Measurements from ENCODE around the gene CLDN24. TPM values are rescaled to one million over a fixed set of nuclear protein-coding genes. Genes with fewer than 3 reads are reported as not detected.
A peak's percentile ranks its signal among the peaks of the same experiment; 100 is the strongest.

The CLDN24 gene
- polyA plus RNA-seq, 10 donors: not detected

DNA sequence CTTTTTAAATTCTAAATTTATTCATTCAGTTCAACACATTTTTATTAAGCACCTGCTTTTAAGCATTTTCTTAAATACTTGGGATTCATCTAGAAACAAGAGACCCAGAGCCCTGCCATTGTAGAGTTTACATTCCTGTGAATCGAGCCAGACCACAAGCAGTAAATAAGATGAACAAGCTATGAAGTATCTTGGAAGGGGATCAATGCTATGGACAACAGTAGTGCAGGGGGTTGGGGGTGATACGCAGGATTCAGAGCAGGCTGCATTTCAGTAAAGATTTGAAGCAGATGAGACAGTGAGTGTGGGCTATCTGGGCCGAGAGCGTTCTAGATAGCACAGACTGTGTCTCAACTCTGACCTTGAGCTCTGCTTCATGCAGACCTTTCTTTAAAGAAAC is 37.3 kb downstream of the CLDN24 start:
- peak in 2 of 3 donors; percentile 26 to 66 for DNase-seq

GRCh38 chr4:183284258-183284785 is 37.9 kb downstream of the CLDN24 start:
- peak in 1 of 3 donors; percentile 13 for DNase-seq

DNA sequence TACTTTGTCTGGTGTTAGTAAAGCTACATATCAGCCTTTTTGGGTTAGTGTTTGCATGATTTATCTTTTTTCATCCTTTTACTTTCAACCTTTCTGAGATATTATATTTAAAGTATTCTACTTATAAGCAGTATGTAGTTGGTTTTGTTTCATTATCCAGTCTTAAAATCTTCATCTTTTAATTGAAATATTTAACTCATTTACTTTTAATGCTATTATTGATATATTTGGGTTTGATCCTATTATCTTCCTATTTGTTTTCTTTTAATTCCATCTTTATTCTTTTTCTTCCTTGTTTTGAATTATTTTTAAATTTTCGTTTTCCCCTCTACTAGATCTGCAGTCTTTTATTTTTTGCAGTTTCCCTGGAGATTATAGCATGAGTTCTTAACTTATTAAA is 46.1 kb downstream of the CLDN24 start:
- DNase-seq: no peak

DNA sequence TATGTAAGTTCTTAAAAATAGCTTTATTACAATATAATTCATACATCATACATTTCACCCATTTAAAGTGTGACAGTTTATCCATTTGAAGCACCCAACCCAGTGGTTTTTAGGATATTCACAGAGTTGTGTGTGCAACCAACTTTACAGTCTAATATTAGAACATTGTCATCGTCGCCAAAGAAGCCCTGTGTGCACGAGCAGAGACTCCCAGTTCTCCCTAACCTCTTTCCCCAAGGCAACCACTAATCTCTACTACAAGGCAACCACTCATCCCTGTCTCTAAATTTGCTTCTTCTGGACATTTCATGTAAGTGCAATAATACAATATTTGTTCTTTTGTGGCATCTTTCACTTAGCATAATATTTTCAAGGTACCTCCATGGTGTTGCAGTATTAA is 49.8 kb downstream of the CLDN24 start:
- no peak for DNase-seq

Other genes starting within 250 kb of the CLDN24 start
- gene WWC2, start 223.2 kb downstream of the CLDN24 start, polyA plus RNA-seq (ENCODE audit: insufficient read length in 10 of 10): 10 to 100 TPM; 16.8 to 26.3 (median 21.0) TPM
- under 1 TPM in 8 of 10 donors, not detected in 2; 0.09 to 0.33 (median 0.20) TPM for gene CLDN22, start 2.1 kb downstream of the CLDN24 start, polyA plus RNA-seq (ENCODE audit: insufficient read length in 10 of 10)
- 10 to 100 TPM; 14.0 to 25.0 (median 16.8) TPM for gene CDKN2AIP, start 122.2 kb upstream of the CLDN24 start, polyA plus RNA-seq (ENCODE audit: insufficient read length in 10 of 10)
- gene ING2, start 182.6 kb upstream of the CLDN24 start, polyA plus RNA-seq (ENCODE audit: insufficient read length in 10 of 10): 10 to 100 TPM; 13.8 to 21.9 (median 14.7) TPM